ENCODE measurements around the gene TRIM71.
"Not testable (repeated sequence)": the region's sequence is repeated elsewhere in the genome, so short reads cannot be mapped to it uniquely, and the experiment has no call there.

GRCh38 chr3:32801440-32801839 is 16.4 kb upstream of the TRIM71 start:
- not testable (repeated sequence) for TF ChIP-seq CTCF (IDR thresholded peaks at IDR 0.05; ENCODE audit: low read depth, low read length, poor library complexity, severe bottlenecking); EZH2phosphoT487 (IDR thresholded peaks at IDR 0.05; ENCODE audit: borderline replicate concordance, low read length)
